HEK293 (cell line): ENCODE results near the gene SPACA4.

Experiments used
- BCL11A ChIP-seq: fragments of 450-650 bp; formaldehyde crosslinking; IDR thresholded peaks from 2 replicates; pipeline ENCODE4 v1.5.1; 2016; ENCODE audit warnings: low read depth, missing biosample characterization, missing genetic modification characterization
- BCL6B ChIP-seq: fragments of 450-650 bp; formaldehyde crosslinking; IDR thresholded peaks from 2 replicates; pipeline ENCODE4 v1.5.1; 2017; ENCODE audit warnings: missing biosample characterization, missing genetic modification characterization
- CTCF ChIP-seq: fragments of 450-650 bp; formaldehyde crosslinking; IDR thresholded peaks from 2 replicates; pipeline ENCODE4 v1.5.1; 2016; ENCODE audit warnings: missing biosample characterization, missing genetic modification characterization
- GLI4 ChIP-seq: fragments of 450-650 bp; formaldehyde crosslinking; IDR thresholded peaks from 2 replicates; pipeline ENCODE4 v1.5.1; 2016; ENCODE audit warnings: missing biosample characterization, missing genetic modification characterization
- GLIS1 ChIP-seq: fragments of 450-650 bp; formaldehyde crosslinking; IDR thresholded peaks from 2 replicates; pipeline ENCODE4 v1.5.1; 2016; ENCODE audit warnings: missing biosample characterization, missing genetic modification characterization
- GLIS2 ChIP-seq: fragments of 450-650 bp; formaldehyde crosslinking; IDR thresholded peaks from 2 replicates; pipeline ENCODE4 v1.5.1; 2016; ENCODE audit warnings: missing biosample characterization, missing genetic modification characterization
- HOXC10 ChIP-seq: sonication (generic); formaldehyde crosslinking; IDR thresholded peaks from 2 replicates; pipeline ENCODE4 v1.8.1; 2023; ENCODE audit warnings: mild to moderate bottlenecking, missing genetic modification reagents
- MEIS1 ChIP-seq: sonication (generic); formaldehyde crosslinking; IDR thresholded peaks from 2 replicates; pipeline ENCODE4 v1.8.1; 2022; ENCODE audit warnings: missing genetic modification reagents, mild to moderate bottlenecking, borderline replicate concordance
- PRDM10 ChIP-seq: fragments of 450-650 bp; formaldehyde crosslinking; IDR thresholded peaks from 2 replicates; pipeline ENCODE4 v1.5.1; 2016; ENCODE audit warnings: missing biosample characterization, missing genetic modification characterization
- PRDM6 ChIP-seq: fragments of 450-650 bp; formaldehyde crosslinking; IDR thresholded peaks from 2 replicates; pipeline ENCODE4 v1.5.1; 2017; ENCODE audit warnings: missing biosample characterization, missing genetic modification characterization
- SP7 ChIP-seq: fragments of 450-650 bp; formaldehyde crosslinking; IDR thresholded peaks from 2 replicates; pipeline ENCODE4 v1.5.1; 2016; ENCODE audit warnings: missing biosample characterization, missing genetic modification characterization
- TRIM28 ChIP-seq: IDR thresholded peaks from 2 replicates; pipeline ENCODE4 v1.6.1; 2011; ENCODE audit warnings: low read length, control low read depth, borderline replicate concordance
- ZBTB21 ChIP-seq: fragments of 450-650 bp; formaldehyde crosslinking; IDR thresholded peaks from 2 replicates; pipeline ENCODE4 v1.5.1; 2017; ENCODE audit warnings: missing biosample characterization, missing genetic modification characterization
- ZBTB8A ChIP-seq: fragments of 450-650 bp; formaldehyde crosslinking; IDR thresholded peaks from 2 replicates; pipeline ENCODE4 v1.5.1; 2016; ENCODE audit warnings: missing biosample characterization, missing genetic modification characterization
- ZFP69B ChIP-seq: fragments of 450-650 bp; formaldehyde crosslinking; IDR thresholded peaks from 2 replicates; pipeline ENCODE4 v1.5.1; 2016; ENCODE audit warnings: missing biosample characterization, missing genetic modification characterization
- ZNF132 ChIP-seq: fragments of 450-650 bp; formaldehyde crosslinking; IDR thresholded peaks from 2 replicates; pipeline ENCODE4 v1.5.1; 2017; ENCODE audit warnings: missing biosample characterization, missing genetic modification characterization, borderline replicate concordance
- ZNF239 ChIP-seq: fragments of 450-650 bp; formaldehyde crosslinking; IDR thresholded peaks from 2 replicates; pipeline ENCODE4 v1.5.1; 2016; ENCODE audit warnings: missing biosample characterization, missing genetic modification characterization
- ZNF24 ChIP-seq: fragments of 450-650 bp; formaldehyde crosslinking; IDR thresholded peaks from 2 replicates; pipeline ENCODE4 v1.5.1; 2016; ENCODE audit warnings: missing biosample characterization, missing genetic modification characterization
- ZNF26 ChIP-seq: fragments of 450-650 bp; formaldehyde crosslinking; IDR thresholded peaks from 2 replicates; pipeline ENCODE4 v1.5.1; 2016; ENCODE audit warnings: missing biosample characterization, missing genetic modification characterization
- ZNF274 ChIP-seq, 2 experiments: fragments of 200-500 bp in 1 of 2; fragments of 450-650 bp in 1 of 2; sonication (Bioruptor generic) in 1 of 2; formaldehyde crosslinking in 1 of 2; IDR thresholded peaks; 2 replicates each; pipeline versions ENCODE4 v1.5.1 to v1.6.1; 2014 to 2016; ENCODE audit warnings: borderline replicate concordance in 1 of 2, inconsistent platforms in 1 of 2, low read length in 1 of 2, missing biosample characterization in 1 of 2, missing genetic modification characterization in 1 of 2
- ZNF324 ChIP-seq: fragments of 450-650 bp; formaldehyde crosslinking; IDR thresholded peaks from 2 replicates; pipeline ENCODE4 v1.5.1; 2016; ENCODE audit warnings: missing biosample characterization, missing genetic modification characterization
- ZNF350 ChIP-seq: fragments of 450-650 bp; formaldehyde crosslinking; IDR thresholded peaks from 2 replicates; pipeline ENCODE4 v1.5.0; 2017; ENCODE audit warnings: missing biosample characterization, mild to moderate bottlenecking, missing genetic modification characterization
- ZNF404 ChIP-seq: fragments of 450-650 bp; formaldehyde crosslinking; IDR thresholded peaks from 2 replicates; pipeline ENCODE4 v1.5.1; 2017; ENCODE audit warnings: missing biosample characterization, missing genetic modification characterization
- ZNF449 ChIP-seq: fragments of 450-650 bp; formaldehyde crosslinking; IDR thresholded peaks from 2 replicates; pipeline ENCODE4 v1.5.1; 2017; ENCODE audit warnings: missing biosample characterization, mild to moderate bottlenecking, missing genetic modification characterization, moderate library complexity
- ZNF830 ChIP-seq: fragments of 450-650 bp; IDR thresholded peaks from 2 replicates; pipeline ENCODE4 v1.5.0; 2018; ENCODE audit warnings: missing biosample characterization, missing genetic modification characterization, low read depth, mild to moderate bottlenecking, moderate library complexity
- ZSCAN30 ChIP-seq: fragments of 450-650 bp; IDR thresholded peaks from 2 replicates; pipeline ENCODE4 v1.5.1; 2018; ENCODE audit warnings: missing biosample characterization, mild to moderate bottlenecking, missing genetic modification characterization, moderate library complexity

Gene SPACA4

GRCh38 chr19:48618916-48619691, 12.6 kb downstream of the SPACA4 start, which contains the start of the genes RPL18 and SPHK2 (continued):
- TF ChIP-seq ZNF26 (no peak), ZNF239 (peak; percentile 64; the same call in 1 of the 2 replicates), PRDM10 (tag by site-specific recombination) (peak; percentile 95), ZNF274 (IDR thresholded peaks at IDR 0.05; ENCODE audit: low read length) (no peak), ZNF274 (tag by site-specific recombination; IDR thresholded peaks at IDR 0.05; ENCODE audit: borderline replicate concordance) (no peak), HOXC10 (CRISPR knock-in tag) (no peak), TRIM28 (0 out of 2 replicates have a peak, but pooled peaks have one; percentile 67), CTCF (tag by site-specific recombination) (0 out of 2 replicates have a peak, but pooled peaks have one; percentile 24), SP7 (tag by site-specific recombination) (peak; percentile 93), ZNF830 (no peak), ZSCAN30 (no peak; the same call in none of the 2 replicates), ZNF132 (tag by site-specific recombination) (no peak), GLIS1 (peak; percentile 21; the same call in 1 of the 2 replicates), GLI4 (tag by site-specific recombination) (0 out of 2 replicates have a peak, but pooled peaks have one; percentile 20), ZNF24 (tag by site-specific recombination) (peak; percentile 95; the same call in 1 of the 2 replicates), ZFP69B (tag by site-specific recombination) (peak; percentile 78; the same call in 1 of the 2 replicates), PRDM6 (tag by site-specific recombination) (no peak), ZNF404 (tag by site-specific recombination) (no peak), BCL6B (tag by site-specific recombination) (0 out of 2 replicates have a peak, but pooled peaks have one; percentile 29), ZBTB8A (tag by site-specific recombination) (peak; percentile 71; the same call in 1 of the 2 replicates), ZNF449 (tag by site-specific recombination) (no peak), ZNF350 (tag by site-specific recombination) (no peak), BCL11A (tag by site-specific recombination) (no peak; the same call in 1 of the 2 replicates), ZBTB21 (peak; percentile 94), ZNF324 (tag by site-specific recombination) (peak; percentile 87), MEIS1 (no peak), GLIS2 (peak; percentile 13; the same call in 1 of the 2 replicates)
